HEK293T (cell line): ENCODE results near the gene LAMA5.

Experiments used
- BHLHE40 ChIP-seq: fragments of 450-650 bp; IDR thresholded peaks from 2 replicates; pipeline ENCODE4 v1.6.1; 2016; ENCODE audit warnings: mild to moderate bottlenecking, moderate library complexity, borderline replicate concordance
- CTBP1 ChIP-seq: fragments of 450-650 bp; IDR thresholded peaks from 2 replicates; pipeline ENCODE4 v1.6.1; 2016; ENCODE audit warnings: borderline replicate concordance
- ELF4 ChIP-seq: fragments of 450-650 bp; IDR thresholded peaks from 2 replicates; pipeline ENCODE4 v1.6.1; 2017; ENCODE audit warnings: antibody characterized with exemption
- FOXK2 ChIP-seq: fragments of 450-650 bp; IDR thresholded peaks from 2 replicates; pipeline ENCODE4 v1.6.1; 2016; ENCODE audit warnings: mild to moderate bottlenecking
- FOXM1 ChIP-seq: fragments of 450-650 bp; IDR thresholded peaks from 2 replicates; pipeline ENCODE4 v1.6.1; 2017; ENCODE audit warnings: mild to moderate bottlenecking, borderline replicate concordance
- L3MBTL2 ChIP-seq: fragments of 450-650 bp; conservative IDR thresholded peaks from 2 replicates; pipeline ENCODE4 v1.6.1; 2016; ENCODE audit warnings: mild to moderate bottlenecking
- LEF1 ChIP-seq: fragments of 450-650 bp; IDR thresholded peaks from 2 replicates; pipeline ENCODE4 v1.6.1; 2017; ENCODE audit warnings: mild to moderate bottlenecking, borderline replicate concordance
- TARDBP ChIP-seq: fragments of 450-650 bp; IDR thresholded peaks from 2 replicates; pipeline ENCODE4 v1.6.1; 2016

DNA sequence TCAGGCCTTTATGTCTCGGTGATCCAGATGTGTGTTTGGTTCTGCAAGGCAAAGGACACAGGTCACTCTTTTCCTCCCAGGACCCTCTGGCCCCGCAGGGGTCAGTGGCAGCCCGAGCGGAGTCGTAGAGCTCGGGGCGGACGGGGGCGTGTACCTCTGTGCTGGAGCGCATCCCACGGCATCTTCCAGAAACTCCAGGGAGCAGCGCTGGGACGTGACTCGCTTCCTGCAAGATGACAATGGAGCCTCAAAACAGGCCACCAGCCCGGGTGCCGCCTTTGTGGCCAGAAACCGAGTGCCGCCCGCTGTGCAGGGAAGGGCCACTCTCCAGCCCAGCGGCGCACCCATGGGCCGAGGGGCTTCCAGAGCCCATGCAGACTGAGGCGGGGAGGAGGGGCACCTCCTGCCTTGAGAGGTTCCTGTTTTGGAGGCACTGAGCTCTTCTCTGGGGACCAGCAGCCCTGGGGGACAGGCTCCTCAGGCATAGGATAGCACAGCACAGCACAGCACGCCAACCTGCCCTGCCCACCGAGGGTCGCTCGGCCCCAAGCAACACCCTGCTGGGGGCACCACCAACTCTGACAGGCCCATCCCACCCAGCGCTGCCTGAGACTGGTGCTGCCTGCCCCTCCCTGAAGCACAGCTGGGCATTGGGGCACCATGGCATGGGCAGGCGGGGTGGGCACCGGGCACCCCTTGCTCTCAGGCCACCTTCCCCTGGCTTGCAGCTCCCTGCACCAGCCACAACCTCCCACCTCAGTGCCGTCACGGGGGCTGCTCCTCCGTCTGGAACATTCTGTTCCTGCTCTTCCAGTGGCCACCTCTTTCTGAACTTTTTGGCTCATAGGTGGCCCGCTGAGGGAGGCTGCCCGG lies 29.5 kb upstream of the LAMA5 start:
- TF ChIP-seq CTBP1 (no peak), TARDBP (no peak), FOXK2 (no peak), LEF1 (no peak), ELF4 (no peak), L3MBTL2 (no peak), FOXM1 (no peak), BHLHE40 (no peak)
